AG04449 (cell line): ENCODE measurements around the gene NUDT19.
"Not testable (repeated sequence)": the region's sequence is repeated elsewhere in the genome, so short reads cannot be mapped to it uniquely, and the experiment has no call there.

Experiments
- CTCF ChIA-PET: fragments of 350-600 bp; formaldehyde crosslinking; extraction: SDS; loops from one replicate; lab custom pipeline; 2021; ENCODE audit warnings: antibody characterized with exemption; lab: Yijun Ruan, JAX
- POLR2A ChIA-PET: fragments of 400-600, 350-600 bp; formaldehyde crosslinking; extraction: SDS; loops from one replicate; lab custom pipeline; 2020; ENCODE audit warnings: antibody characterized with exemption, inconsistent platforms; lab: Yijun Ruan, JAX
- DNase-seq: peaks from one replicate; pipeline ENCODE4 v3.0.0-alpha.2; 2010; ENCODE audit warnings: low read depth, low spot score
- H3K4me3 ChIP-seq: 2 replicates; pipeline ENCODE4 v1.5.1; 2011; ENCODE audit warnings: low read depth, mild to moderate bottlenecking, control low read depth, low read length
- TF ChIP-seq, protein P1 (sequence below): IDR thresholded peaks from one replicate; pipeline ENCODE4 v1.5.1; 2011; ENCODE audit warnings: mild to moderate bottlenecking, moderate library complexity, low read length, control low read depth, inconsistent platforms; ENCODE audit not compliant: insufficient read depth; ENCODE audit errors: missing control alignments

Gene NUDT19

DNA sequence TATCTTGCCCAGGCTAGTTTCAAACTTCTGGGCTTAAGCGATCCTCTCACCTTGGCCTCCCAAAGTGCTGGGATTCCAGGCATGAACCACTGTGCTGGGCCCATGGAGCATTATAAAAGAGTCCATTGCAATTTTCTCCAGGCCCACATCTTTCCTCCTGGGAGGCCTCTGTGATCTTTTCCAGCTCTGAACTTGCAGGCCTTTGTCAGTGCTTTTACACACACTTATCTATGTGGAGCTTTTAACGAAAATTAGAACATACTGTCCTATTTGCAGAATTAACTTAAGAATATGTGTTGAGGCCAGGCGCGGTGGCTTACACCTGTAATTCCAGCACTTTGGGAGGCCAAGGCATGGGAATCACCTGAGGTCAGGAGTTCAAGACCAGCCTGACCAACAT lies 51.8 kb downstream of the NUDT19 start:
- DNase-seq, result no peak
- TF ChIP-seq, protein P1, sequence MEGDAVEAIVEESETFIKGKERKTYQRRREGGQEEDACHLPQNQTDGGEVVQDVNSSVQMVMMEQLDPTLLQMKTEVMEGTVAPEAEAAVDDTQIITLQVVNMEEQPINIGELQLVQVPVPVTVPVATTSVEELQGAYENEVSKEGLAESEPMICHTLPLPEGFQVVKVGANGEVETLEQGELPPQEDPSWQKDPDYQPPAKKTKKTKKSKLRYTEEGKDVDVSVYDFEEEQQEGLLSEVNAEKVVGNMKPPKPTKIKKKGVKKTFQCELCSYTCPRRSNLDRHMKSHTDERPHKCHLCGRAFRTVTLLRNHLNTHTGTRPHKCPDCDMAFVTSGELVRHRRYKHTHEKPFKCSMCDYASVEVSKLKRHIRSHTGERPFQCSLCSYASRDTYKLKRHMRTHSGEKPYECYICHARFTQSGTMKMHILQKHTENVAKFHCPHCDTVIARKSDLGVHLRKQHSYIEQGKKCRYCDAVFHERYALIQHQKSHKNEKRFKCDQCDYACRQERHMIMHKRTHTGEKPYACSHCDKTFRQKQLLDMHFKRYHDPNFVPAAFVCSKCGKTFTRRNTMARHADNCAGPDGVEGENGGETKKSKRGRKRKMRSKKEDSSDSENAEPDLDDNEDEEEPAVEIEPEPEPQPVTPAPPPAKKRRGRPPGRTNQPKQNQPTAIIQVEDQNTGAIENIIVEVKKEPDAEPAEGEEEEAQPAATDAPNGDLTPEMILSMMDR, result no peak
- ChIA-PET CTCF (no interaction called here), POLR2A (no interaction called here)
- no peak overlapping the region for H3K4me3 ChIP-seq

DNA sequence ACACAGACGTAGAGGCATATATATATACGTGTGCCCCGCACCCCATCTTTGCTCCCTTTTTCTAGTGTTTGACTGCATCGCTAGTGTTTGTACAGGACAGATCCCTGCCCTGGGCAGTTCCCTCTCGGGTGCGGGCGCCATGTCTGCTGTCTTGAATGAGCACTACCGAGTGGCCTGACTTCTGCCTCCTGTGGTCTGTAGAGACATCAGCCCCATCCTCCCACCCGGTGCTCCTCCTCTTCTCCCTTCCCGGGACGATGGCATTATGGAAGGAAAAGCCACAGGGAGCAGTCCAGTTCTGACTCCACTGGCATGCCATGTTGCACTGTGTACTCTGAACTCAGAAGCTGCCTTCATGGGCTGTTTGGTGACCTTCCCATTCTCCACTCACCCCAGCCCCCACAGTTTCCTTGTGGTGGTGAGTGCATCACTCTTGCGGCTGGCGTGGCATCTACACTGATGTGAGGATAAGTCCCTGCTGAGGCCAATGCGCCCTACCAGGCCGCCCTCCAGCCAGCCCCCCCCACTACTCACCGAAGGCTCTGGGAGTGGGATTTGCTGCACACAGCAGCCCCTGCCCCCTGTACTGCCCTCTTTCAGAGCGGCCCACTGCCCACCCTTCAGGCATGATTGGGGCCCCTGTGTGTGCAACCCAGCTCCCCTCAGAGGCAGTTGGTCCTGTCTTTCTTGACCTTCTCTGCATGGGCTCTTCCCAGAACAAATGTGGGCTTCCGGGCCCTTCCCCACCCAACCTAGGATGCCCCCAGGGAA lies 53.1 kb downstream of the NUDT19 start:
- ChIA-PET POLR2A (no interaction called here), CTCF (no interaction called here)
- TF ChIP-seq, protein P1, result no peak
- no peak overlapping the region for H3K4me3 ChIP-seq
- no peak for DNase-seq

DNA sequence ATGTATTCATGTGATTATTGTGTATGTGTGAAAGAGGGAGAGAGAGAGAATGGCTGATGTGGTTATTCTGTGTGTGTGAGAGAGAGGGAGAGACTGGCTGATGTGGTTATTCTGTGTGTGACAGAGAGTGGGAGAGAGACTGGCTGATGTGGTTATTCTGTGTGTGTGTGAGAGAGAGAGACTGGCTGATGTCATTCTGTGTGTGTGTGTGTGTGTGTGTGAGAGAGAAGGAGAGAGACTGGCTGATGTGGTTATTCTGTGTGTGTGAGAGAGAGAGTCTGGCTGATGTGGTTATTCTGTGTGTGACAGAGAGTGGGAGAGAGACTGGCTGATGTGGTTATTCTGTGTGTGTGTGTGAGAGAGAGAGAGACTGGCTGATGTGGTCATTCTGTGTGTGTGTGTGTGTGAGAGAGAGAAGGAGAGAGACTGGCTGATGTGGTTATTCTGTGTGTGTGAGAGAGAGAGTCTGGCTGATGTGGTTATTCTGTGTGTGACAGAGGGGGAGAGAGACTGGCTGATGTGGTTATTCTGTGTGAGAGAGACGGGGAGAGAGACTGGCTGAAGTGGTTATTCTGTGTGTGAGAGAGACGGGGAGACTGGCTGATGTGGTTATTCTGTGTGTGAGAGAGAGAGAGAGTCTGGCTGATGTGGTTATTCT lies 54.1 kb downstream of the NUDT19 start:
- H3K4me3 ChIP-seq, POLR2A ChIA-PET, DNase-seq, CTCF ChIA-PET: not testable (repeated sequence)

DNA sequence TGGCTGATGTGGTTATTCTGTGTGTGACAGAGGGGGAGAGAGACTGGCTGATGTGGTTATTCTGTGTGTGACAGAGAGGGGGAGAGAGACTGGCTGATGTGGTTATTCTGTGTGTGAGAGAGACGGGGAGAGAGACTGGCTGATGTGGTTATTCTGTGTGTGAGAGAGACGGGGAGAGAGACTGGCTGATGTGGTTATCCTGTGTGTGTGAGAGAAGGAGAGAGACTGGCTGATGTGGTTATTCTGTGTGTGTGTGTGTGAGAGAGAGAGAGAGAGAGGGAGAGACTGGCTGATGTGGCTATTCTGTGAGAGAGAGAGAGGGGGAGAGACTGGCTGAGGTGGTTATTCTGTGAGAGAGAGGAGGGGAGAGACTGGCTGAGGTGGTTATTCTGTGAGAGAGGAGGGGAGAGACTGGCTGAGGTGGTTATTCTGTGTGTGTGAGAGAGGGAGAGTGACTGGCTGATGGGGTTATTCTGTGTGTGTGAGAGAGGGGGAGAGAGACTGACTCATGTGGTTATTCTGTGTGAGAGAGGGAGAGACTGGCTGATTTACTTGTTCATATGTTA lies 55.1 kb downstream of the NUDT19 start:
- CTCF ChIA-PET, POLR2A ChIA-PET, H3K4me3 ChIP-seq, DNase-seq: not testable (repeated sequence)

DNA sequence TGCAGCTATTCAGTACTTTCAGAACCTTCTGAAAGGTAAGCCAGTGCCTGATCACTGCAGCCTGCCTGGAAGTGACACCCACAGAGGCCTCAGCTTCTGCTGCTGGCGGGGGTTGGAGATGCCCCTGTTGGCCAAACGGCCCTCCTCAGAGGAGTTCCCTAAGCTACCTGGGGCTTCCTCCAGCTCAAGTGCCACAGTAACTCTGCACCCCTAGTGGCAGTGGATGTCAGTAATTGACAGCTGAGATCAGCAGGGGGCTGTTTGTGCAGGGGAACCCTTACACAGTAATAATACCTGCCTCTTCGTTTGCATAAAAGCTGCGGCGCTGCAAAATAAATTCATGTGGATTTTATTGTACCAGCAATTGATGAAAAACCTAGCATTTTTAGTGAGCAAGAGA lies 56.9 kb downstream of the NUDT19 start:
- POLR2A ChIA-PET, result no interaction called here
- TF ChIP-seq, protein P1, result no peak
- H3K4me3 ChIP-seq, result no peak overlapping the region
- no peak for DNase-seq
- CTCF ChIA-PET, result no interaction called here

DNA sequence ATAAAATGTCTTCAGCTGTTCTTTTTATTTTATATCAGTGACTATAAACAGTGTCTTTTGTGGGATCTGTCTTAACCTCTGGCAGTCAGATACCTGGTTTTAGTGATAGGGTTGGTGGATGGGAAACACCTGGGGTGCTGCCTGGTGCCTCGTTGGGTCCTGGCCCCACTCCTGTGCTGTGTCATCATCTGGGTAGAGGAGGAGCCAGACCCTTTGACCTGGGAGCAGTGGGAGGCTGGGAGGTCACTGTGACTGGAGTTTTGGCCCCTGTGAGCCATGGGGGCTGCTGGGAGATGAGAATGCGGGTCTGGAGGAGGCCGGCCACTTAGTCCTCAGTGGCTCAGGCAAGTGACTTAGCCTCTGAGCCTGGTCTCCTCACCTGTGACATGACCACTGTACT lies 57.3 kb downstream of the NUDT19 start:
- no peak overlapping the region for H3K4me3 ChIP-seq
- DNase-seq, result no peak
- CTCF ChIA-PET, result no interaction called here
- TF ChIP-seq, protein P1, result no peak
- POLR2A ChIA-PET, result no interaction called here

DNA sequence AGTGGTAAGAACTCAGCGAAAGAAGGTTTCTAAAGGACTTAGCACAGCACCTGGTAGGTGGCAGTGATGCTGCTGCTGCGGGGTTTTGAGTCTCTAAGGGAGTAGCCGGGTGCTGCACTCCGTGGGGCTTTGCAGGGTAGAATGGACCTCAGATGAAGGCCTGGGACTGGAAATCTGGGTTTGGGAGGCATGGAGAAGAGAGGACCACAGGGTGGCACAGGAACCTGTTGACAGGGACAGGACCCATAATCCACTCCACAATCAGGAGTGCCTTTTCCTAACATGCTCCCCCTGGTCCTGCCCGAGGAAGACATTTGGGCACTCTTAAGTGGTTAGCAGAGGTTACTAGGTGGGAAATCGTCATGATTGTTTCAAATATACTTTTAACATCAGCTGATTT lies 57.7 kb downstream of the NUDT19 start:
- H3K4me3 ChIP-seq, result no peak overlapping the region
- TF ChIP-seq, protein P1, result no peak
- ChIA-PET POLR2A (no interaction called here), CTCF (no interaction called here)
- DNase-seq, result no peak
